ENCODE measurements around the gene ZNF19. TPM values are rescaled to one million over a fixed set of nuclear protein-coding genes. Genes with fewer than 3 reads are reported as not detected.

The ZNF19 gene
- total RNA-seq, 8 experiments from 2014 or later: 2.5 to 27.6 (median 8.1) TPM

Other genes with a start within 250 kb of the ZNF19 start
- gene CMTR2, start 199.9 kb downstream of the ZNF19 start, total RNA-seq: 10 to 100 TPM; 15.0 to 30.1 (median 17.3) TPM
- 10 to 100 TPM in 1 of 8 experiments, 1 to 10 TPM in 1, under 1 TPM in 4, not detected in 2; 0.33 to 13.5 (median 0.83) TPM for gene CALB2, start 130.6 kb downstream of the ZNF19 start, total RNA-seq
- gene TLE7, start 47.3 kb downstream of the ZNF19 start, total RNA-seq: under 1 TPM in 2 of 8 experiments, not detected in 6; 0.19 to 0.27 TPM
- 10 to 100 TPM in 7 of 8 experiments, 1 to 10 TPM in 1; 9.5 to 23.8 (median 15.5) TPM for gene ZNF23, start 27.1 kb downstream of the ZNF19 start, total RNA-seq
- under 1 TPM in 6 of 8 experiments, not detected in 2; 0.05 to 0.51 (median 0.24) TPM for gene CHST4, start 37.1 kb upstream of the ZNF19 start, total RNA-seq
- 1 to 10 TPM in 1 of 8 experiments, under 1 TPM in 7; 0.05 to 1.2 (median 0.25) TPM for gene TAT, start 87.8 kb upstream of the ZNF19 start, total RNA-seq
- gene MARVELD3, start 136.9 kb upstream of the ZNF19 start, total RNA-seq: 1 to 10 TPM in 2 of 8 experiments, under 1 TPM in 6; 0.27 to 1.4 (median 0.59) TPM
- 1 to 10 TPM; 4.1 to 9.7 (median 7.7) TPM for gene PHLPP2, start 235.4 kb upstream of the ZNF19 start, total RNA-seq